H9 (cell line): ENCODE data around the gene EFNA5. TPM values are rescaled to one million over a fixed set of nuclear protein-coding genes. Genes with fewer than 3 reads are reported as not detected.
A peak's percentile ranks its signal among the peaks of the same experiment; 100 is the strongest.

Source experiments
- DNase-seq: peaks from one replicate; pipeline ENCODE4 v3.0.0-alpha.2; 2017
- H2AFZ ChIP-seq: one replicate; pipeline ENCODE4 v1.6.1; 2013; ENCODE audit warnings: mild to moderate bottlenecking, low read length, control low read depth, moderate library complexity
- H2AK5ac ChIP-seq: 2 replicates; pipeline ENCODE4 v1.6.1; 2013; ENCODE audit warnings: low read length, control low read depth, mixed read lengths; ENCODE audit not compliant: insufficient read length
- H2BK120ac ChIP-seq: one replicate; pipeline ENCODE4 v1.6.1; 2013; ENCODE audit warnings: low read depth, mild to moderate bottlenecking, low read length, control low read depth, inconsistent platforms; ENCODE audit not compliant: poor library complexity, severe bottlenecking
- H2BK12ac ChIP-seq: 2 replicates; pipeline ENCODE4 v1.6.1; 2013; ENCODE audit warnings: low read length, control low read depth, mixed read lengths, low read depth; ENCODE audit not compliant: insufficient read length
- H2BK15ac ChIP-seq: 2 replicates; pipeline ENCODE4 v1.6.1; 2013; ENCODE audit warnings: low read depth, low read length, control low read depth
- H2BK20ac ChIP-seq: one replicate; pipeline ENCODE4 v1.6.1; 2013; ENCODE audit warnings: low read depth, mild to moderate bottlenecking, low read length, control low read depth, inconsistent platforms; ENCODE audit not compliant: poor library complexity, severe bottlenecking
- H2BK5ac ChIP-seq: 2 replicates; pipeline ENCODE4 v1.6.1; 2013; ENCODE audit warnings: low read length, control low read depth, mixed read lengths; ENCODE audit not compliant: insufficient read length
- H3K14ac ChIP-seq: 2 replicates; pipeline ENCODE4 v1.6.1; 2013; ENCODE audit warnings: low read length, control low read depth; ENCODE audit not compliant: insufficient read depth
- H3K18ac ChIP-seq: 2 replicates; pipeline ENCODE4 v1.6.1; 2013; ENCODE audit warnings: low read depth, mild to moderate bottlenecking, mixed read lengths, low read length, control low read depth; ENCODE audit not compliant: insufficient read length
- H3K23ac ChIP-seq: 2 replicates; pipeline ENCODE4 v1.6.1; 2013; ENCODE audit warnings: low read length, control low read depth, mixed read lengths, low read depth; ENCODE audit not compliant: insufficient read length
- H3K23me2 ChIP-seq: 2 replicates; pipeline ENCODE4 v1.6.1; 2013; ENCODE audit warnings: low read depth, mild to moderate bottlenecking, mixed read lengths, low read length, control low read depth; ENCODE audit not compliant: insufficient read length, poor library complexity, severe bottlenecking
- H3K27ac ChIP-seq: 2 replicates; pipeline ENCODE4 v1.5.1; 2013; ENCODE audit warnings: low read length, control low read depth, mixed read lengths, low read depth; ENCODE audit not compliant: insufficient read length
- H3K27me3 ChIP-seq: 2 replicates; pipeline ENCODE4 v1.6.1; 2013; ENCODE audit warnings: low read length, control low read depth, inconsistent platforms; ENCODE audit not compliant: insufficient read depth
- H3K4ac ChIP-seq: 2 replicates; pipeline ENCODE4 v1.6.1; 2013; ENCODE audit warnings: low read depth, mild to moderate bottlenecking, control low read depth, inconsistent platforms, low read length, moderate library complexity
- H3K4me1 ChIP-seq: 2 replicates; pipeline ENCODE4 v1.6.1; 2013; ENCODE audit warnings: low read length, control low read depth, inconsistent platforms; ENCODE audit not compliant: insufficient read depth
- H3K4me2 ChIP-seq: 2 replicates; pipeline ENCODE4 v1.6.1; 2013; ENCODE audit warnings: low read length, control low read depth, mixed read lengths; ENCODE audit not compliant: insufficient read length, insufficient read depth
- H3K56ac ChIP-seq: 2 replicates; pipeline ENCODE4 v1.6.1; 2013; ENCODE audit warnings: low read depth, mild to moderate bottlenecking, mixed read lengths, low read length, control low read depth; ENCODE audit not compliant: insufficient read length
- H3K79me1 ChIP-seq: 2 replicates; pipeline ENCODE4 v1.6.1; 2013; ENCODE audit warnings: low read depth, mild to moderate bottlenecking, moderate library complexity, low read length, control low read depth, inconsistent platforms; ENCODE audit not compliant: insufficient read depth, poor library complexity, severe bottlenecking
- H3K79me2 ChIP-seq: 2 replicates; pipeline ENCODE4 v1.6.1; 2013; ENCODE audit warnings: low read length, control low read depth, inconsistent platforms; ENCODE audit not compliant: insufficient read depth
- H3K9ac ChIP-seq: 2 replicates; pipeline ENCODE4 v1.6.1; 2013; ENCODE audit warnings: low read length, control low read depth, mixed read lengths; ENCODE audit not compliant: insufficient read length; ENCODE audit errors: extremely low read depth
- H3K9me3 ChIP-seq: one replicate; pipeline ENCODE4 v1.6.1; 2013; ENCODE audit warnings: low read depth, low read length, inconsistent platforms; ENCODE audit not compliant: control insufficient read depth
- H3T11ph ChIP-seq: one replicate; pipeline ENCODE4 v1.6.1; 2013; ENCODE audit warnings: mild to moderate bottlenecking, low read length, control low read depth, inconsistent platforms
- H4K20me1 ChIP-seq: one replicate; pipeline ENCODE4 v1.6.1; 2013; ENCODE audit not compliant: control insufficient read depth, insufficient read length, insufficient read depth
- H4K5ac ChIP-seq: 2 replicates; pipeline ENCODE4 v1.6.1; 2013; ENCODE audit warnings: low read depth, mild to moderate bottlenecking, mixed read lengths, low read length, control low read depth; ENCODE audit not compliant: insufficient read length
- H4K8ac ChIP-seq: replicated peaks from 2 replicates; pipeline ENCODE4 v1.6.1; 2013; ENCODE audit warnings: low read length, control low read depth, mixed read lengths, low read depth; ENCODE audit not compliant: insufficient read length
- H4K91ac ChIP-seq: 2 replicates; pipeline ENCODE4 v1.6.1; 2013; ENCODE audit warnings: low read depth, mild to moderate bottlenecking, moderate library complexity, mixed read lengths, low read length, control low read depth; ENCODE audit not compliant: insufficient read length
- H3K27ac Mint-ChIP-seq, 3 experiments: 2 replicates in 2 of 3; 3 replicates in 1 of 3; pipeline ENCODE4 v1.8.0; 2020 to 2021; ENCODE audit warnings: mixed read lengths in 3 of 3, mild to moderate bottlenecking in 1 of 3, moderate library complexity in 1 of 3
- H3K27me3 Mint-ChIP-seq: 2 replicates; pipeline ENCODE4 v1.8.0; 2021; ENCODE audit warnings: low read depth, mild to moderate bottlenecking, moderate library complexity, mixed read lengths
- H3K36me3 Mint-ChIP-seq, 3 experiments: 2 replicates in 2 of 3; 3 replicates in 1 of 3; pipeline ENCODE4 v1.8.0; 2020 to 2021; ENCODE audit warnings: low read depth in 3 of 3, mixed read lengths in 3 of 3; ENCODE audit not compliant: insufficient read depth in 1 of 3
- H3K4me1 Mint-ChIP-seq, 2 experiments: 2 replicates each; pipeline ENCODE4 v1.8.0; 2020; ENCODE audit warnings: mixed read lengths in 2 of 2
- H3K4me3 Mint-ChIP-seq, 2 experiments: 2 replicates in 1 of 2; 3 replicates in 1 of 2; pipeline ENCODE4 v1.8.0; 2020 to 2021; ENCODE audit warnings: mild to moderate bottlenecking in 2 of 2, mixed read lengths in 2 of 2, moderate library complexity in 1 of 2
- H3K9me3 Mint-ChIP-seq, 2 experiments: 2 replicates in 1 of 2; 3 replicates in 1 of 2; pipeline ENCODE4 v1.8.0; 2020; ENCODE audit warnings: mild to moderate bottlenecking in 2 of 2, mixed read lengths in 2 of 2, moderate library complexity in 1 of 2
- CTCF ChIP-seq: fragments of 200-600 bp; sonication (generic); conservative IDR thresholded peaks from 3 replicates; pipeline ENCODE4 v1.8.0; 2021; ENCODE audit warnings: antibody characterized with exemption, mild to moderate bottlenecking
- WGBS: extraction: QIAGEN DNeasy Blood & Tissue Kit; methylation state at CpG from one replicate; pipeline ENCODE4 v1.1.7; 2013; ENCODE audit warnings: missing lambda C conversion rate, low lambda C conversion rate, mixed read lengths; ENCODE audit not compliant: insufficient read length; ENCODE audit errors: extremely low coverage; 5-methylcytosine and 5-hydroxymethylcytosine counted together
- total RNA-seq: library from RNA; stranded (reverse); gene quantifications from 2 replicates; pipeline ENCODE4 v1.2.1, GENCODE V29; 2021

The EFNA5 gene
- total RNA-seq, 1 experiment from 2014 or later = 20.4 TPM

- Histone ChIP-seq H4K5ac (no peak overlapping the region), H3K79me1 (no peaks in the 10 kb centered on the region), H2BK120ac (no peak overlapping the region), H3K79me2 (no peaks in the 10 kb centered on the region), H3K4me1 (peaks cover 15% of the 10 kb centered on the region; the same call in 1 of the 2 replicates), H2AK5ac (no peak overlapping the region), H3K9me3 (no peaks in the 10 kb centered on the region), H3K23me2 (no peaks in the 10 kb centered on the region), H3K23ac (no peak overlapping the region), H2BK5ac (no peak overlapping the region), H4K20me1 (no peaks in the 10 kb centered on the region), H3K56ac (no peak overlapping the region), H4K91ac (no peak overlapping the region), H3T11ph (no peak overlapping the region), H3K14ac (no peak overlapping the region), H2BK12ac (no peak overlapping the region), H2AFZ (no peak overlapping the region), H2BK15ac (no peak overlapping the region), H3K18ac (no peak overlapping the region), H3K27me3 (no peaks in the 10 kb centered on the region), H4K8ac (no peak overlapping the region), H3K9ac (no peak overlapping the region), H3K4me2 (peak overlapping the region; percentile 28), H3K27ac (peak overlapping the region; percentile 48), H3K4ac (no peak overlapping the region), H2BK20ac (no peak overlapping the region)
- Mint-ChIP-seq H3K4me3 (peak overlapping the region; percentile 10 to 31; a peak in 4 of 5 replicates), H3K9me3 (no peaks in the 10 kb centered on the region), H3K27ac (peak overlapping the region; percentile 27 to 88 (median 76)), H3K4me1 (peaks cover 79 to 83% of the 10 kb centered on the region in 2 experiments), H3K27me3 (no peaks in the 10 kb centered on the region), H3K36me3 (no peaks in the 10 kb centered on the region)
- DNase-seq = peak; percentile 58
- no peak for TF ChIP-seq CTCF
- WGBS = no CpG with 5 or more reads among the region's 2 CpGs
These were observed 198.1 kb downstream of the EFNA5 start for GRCh38 chr5:107472620-107473064.
